ENCODE measurements around the gene CXCR4.

Gene CXCR4

GRCh38 chr2:136116151-136116812 lies 1.7 kb downstream of the CXCR4 start:
- H3K4me3 ChIP-seq (ENCODE audit: low read depth, low read length) = peak overlapping the region; percentile 80
- DNase-seq (ENCODE audit: low read depth) = peak; percentile 49
- TF ChIP-seq CTCF (IDR thresholded peaks at IDR 0.05; ENCODE audit: insufficient read depth, low read depth, low read length, missing control alignments) = no peak

DNA sequence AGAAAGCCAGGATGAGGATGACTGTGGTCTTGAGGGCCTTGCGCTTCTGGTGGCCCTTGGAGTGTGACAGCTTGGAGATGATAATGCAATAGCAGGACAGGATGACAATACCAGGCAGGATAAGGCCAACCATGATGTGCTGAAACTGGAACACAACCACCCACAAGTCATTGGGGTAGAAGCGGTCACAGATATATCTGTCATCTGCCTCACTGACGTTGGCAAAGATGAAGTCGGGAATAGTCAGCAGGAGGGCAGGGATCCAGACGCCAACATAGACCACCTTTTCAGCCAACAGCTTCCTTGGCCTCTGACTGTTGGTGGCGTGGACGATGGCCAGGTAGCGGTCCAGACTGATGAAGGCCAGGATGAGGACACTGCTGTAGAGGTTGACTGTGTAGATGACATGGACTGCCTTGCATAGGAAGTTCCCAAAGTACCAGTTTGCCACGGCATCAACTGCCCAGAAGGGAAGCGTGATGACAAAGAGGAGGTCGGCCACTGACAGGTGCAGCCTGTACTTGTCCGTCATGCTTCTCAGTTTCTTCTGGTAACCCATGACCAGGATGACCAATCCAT lies 2.7 kb downstream of the CXCR4 start:
- no peak overlapping the region for H3K4me3 ChIP-seq (ENCODE audit: low read depth, low read length)
- DNase-seq (ENCODE audit: low read depth) = no peak
- TF ChIP-seq CTCF (IDR thresholded peaks at IDR 0.05; ENCODE audit: insufficient read depth, low read depth, low read length, missing control alignments) = no peak

DNA sequence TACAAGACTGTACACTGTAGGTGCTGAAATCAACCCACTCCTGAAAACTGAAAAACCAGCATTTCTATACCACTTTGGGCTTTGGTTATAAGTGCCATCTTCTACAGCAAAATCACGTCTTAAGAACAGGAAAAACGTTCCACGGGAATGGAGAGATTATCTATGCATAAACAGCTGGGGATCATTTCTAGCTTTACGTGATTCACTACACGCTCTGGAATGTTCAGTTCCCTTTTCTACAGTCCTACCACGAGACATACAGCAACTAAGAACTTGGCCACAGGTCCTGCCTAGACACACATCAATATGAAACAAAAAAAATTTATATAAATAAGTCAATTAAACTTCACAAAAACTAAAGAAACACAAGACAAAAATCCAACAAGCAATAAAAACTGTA lies 3.6 kb downstream of the CXCR4 start:
- no peak for TF ChIP-seq CTCF (IDR thresholded peaks at IDR 0.05; ENCODE audit: insufficient read depth, low read depth, low read length, missing control alignments)
- H3K4me3 ChIP-seq (ENCODE audit: low read depth, low read length) = no peak overlapping the region
- no peak for DNase-seq (ENCODE audit: low read depth)

DNA sequence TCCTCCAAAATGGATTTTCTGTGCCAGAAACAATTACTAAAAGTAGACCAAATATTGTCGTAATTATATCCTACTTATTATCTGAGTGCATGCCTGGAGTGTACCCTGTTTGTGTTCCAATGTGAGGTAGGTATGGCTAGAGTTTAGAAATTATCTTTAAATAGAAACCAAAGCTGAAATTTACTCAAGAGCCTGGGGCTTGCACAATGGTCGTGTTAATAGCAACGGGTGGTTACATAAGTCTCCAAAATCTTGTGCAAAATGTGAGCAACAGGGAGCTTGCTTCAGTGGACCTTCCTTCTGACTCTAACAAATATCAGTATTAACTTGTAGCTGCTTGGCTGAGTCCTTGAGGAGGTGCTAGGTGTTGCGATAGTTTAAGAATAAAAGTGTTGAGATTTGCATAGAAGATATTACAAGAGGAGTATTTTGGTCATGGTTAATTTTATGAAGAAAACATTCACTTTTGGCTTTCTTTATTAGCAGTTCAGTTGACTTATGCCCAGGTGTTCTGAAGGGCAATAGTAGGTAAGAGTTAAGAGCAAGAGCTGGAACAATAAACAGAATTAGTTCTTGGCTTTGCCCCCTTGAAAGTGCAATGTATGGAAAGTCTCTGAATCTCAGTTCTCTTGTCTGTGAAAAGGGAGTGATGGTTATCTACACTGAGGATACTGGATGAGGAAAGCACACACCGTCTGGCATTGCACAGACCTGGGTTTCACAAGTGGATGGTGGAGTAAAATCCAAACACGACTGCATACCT lies 4.6 kb downstream of the CXCR4 start:
- DNase-seq (ENCODE audit: low read depth) = no peak
- TF ChIP-seq CTCF (IDR thresholded peaks at IDR 0.05; ENCODE audit: insufficient read depth, low read depth, low read length, missing control alignments) = no peak
- no peak overlapping the region for H3K4me3 ChIP-seq (ENCODE audit: low read depth, low read length)

DNA sequence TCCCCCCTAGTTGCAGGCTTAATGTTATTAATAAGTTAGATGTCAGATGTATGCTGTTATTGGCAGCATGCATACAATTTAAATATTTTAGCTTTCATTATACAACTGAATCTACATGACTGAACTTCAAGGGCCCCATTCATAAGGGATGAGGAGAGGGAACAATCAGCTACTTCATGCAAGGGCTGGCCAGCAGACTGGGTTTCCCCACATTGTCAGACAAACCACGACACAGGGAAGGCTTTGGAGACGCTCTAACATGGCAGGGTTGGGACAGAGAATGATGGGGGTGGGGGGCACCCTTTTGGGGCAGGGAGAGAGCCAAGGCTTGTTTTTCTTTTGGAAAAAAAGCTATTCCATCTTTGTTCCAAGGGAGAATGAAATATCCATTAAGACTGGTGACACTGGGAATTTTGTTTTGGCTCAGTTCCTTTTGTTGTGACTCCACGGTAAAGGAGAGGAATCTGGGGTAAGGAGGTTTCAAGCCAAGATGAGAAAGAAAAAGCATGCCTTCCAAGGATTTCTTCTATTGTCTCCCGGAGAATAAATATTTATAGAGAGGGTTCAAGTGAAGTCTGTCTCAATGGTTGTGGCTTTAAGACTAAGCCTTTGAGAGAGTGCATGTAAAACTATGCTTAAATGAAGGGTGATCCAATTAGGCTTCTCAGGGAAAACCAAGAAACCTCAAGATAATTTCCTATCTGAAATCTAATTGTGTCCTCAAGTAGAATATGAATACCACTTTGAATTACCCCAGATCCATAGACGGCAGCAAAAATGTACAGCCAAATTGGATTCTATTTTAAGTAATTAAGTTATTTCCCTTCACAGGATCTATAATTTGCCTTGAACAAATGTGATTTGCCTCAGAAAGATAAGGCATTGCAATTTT lies 5.4 kb downstream of the CXCR4 start:
- H3K4me3 ChIP-seq (ENCODE audit: low read depth, low read length) = no peak overlapping the region
- no peak for TF ChIP-seq CTCF (IDR thresholded peaks at IDR 0.05; ENCODE audit: insufficient read depth, low read depth, low read length, missing control alignments)
- no peak for DNase-seq (ENCODE audit: low read depth)

DNA sequence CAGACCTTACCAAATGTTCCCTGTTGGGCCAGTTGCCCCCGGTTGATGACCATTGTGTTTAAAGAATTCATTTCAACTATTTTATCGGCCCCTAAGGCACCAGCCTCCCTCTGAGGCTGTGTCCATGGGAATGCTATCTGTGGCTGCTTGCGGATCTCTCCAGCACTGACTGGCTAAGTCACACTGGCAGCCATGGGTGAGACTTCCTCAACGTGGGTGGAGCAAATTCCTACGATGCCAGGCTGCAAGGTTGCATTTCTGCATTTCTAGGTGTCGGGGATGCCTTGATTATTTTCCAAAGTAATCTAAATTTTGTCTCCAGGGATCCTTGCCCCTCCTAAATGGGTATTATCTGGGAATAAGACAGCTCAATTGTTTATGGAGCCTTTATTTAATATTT lies 6.2 kb downstream of the CXCR4 start:
- TF ChIP-seq CTCF (IDR thresholded peaks at IDR 0.05; ENCODE audit: insufficient read depth, low read depth, low read length, missing control alignments) = no peak
- no peak for DNase-seq (ENCODE audit: low read depth)
- no peak overlapping the region for H3K4me3 ChIP-seq (ENCODE audit: low read depth, low read length)
